Neural cell (in vitro differentiated cells): ENCODE data around the gene RFTN1.

Experiments
- MXI1 ChIP-seq: fragments of 450-650 bp; conservative IDR thresholded peaks from 2 replicates; pipeline ENCODE4 v1.6.1; 2014; ENCODE audit warnings: antibody characterized with exemption, mild to moderate bottlenecking; ENCODE audit not compliant: poor library complexity, severe bottlenecking
- TAF1 ChIP-seq: IDR thresholded peaks from 2 replicates; pipeline ENCODE4 v1.6.1; 2012; ENCODE audit warnings: low read depth
- TF ChIP-seq, protein P1 (sequence below): fragments of 450-650 bp; IDR thresholded peaks from 2 replicates; pipeline ENCODE4 v1.5.1; 2014; ENCODE audit warnings: antibody characterized with exemption, mild to moderate bottlenecking, moderate library complexity; ENCODE audit not compliant: poor library complexity, severe bottlenecking

DNA sequence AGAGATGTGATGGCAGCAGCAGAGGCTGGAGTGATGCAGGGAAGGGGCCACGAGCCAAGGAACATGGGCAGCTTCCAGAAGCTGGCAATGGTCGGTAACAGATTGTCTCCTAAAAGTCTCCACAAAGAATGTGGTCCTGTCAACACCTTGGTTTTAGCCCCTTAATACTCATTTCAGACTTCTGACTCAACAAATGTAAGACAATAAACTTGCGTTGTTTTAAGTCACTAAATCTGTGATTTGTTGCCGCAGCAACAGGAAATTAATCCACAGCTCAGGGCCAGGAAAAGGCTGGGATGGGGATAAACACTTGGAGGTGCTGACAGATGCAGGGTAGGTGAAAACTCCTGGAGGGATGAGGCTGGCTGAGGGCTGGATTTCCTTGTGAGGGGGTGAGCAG lies 178.6 kb downstream of the RFTN1 start:
- TF ChIP-seq, protein P1, sequence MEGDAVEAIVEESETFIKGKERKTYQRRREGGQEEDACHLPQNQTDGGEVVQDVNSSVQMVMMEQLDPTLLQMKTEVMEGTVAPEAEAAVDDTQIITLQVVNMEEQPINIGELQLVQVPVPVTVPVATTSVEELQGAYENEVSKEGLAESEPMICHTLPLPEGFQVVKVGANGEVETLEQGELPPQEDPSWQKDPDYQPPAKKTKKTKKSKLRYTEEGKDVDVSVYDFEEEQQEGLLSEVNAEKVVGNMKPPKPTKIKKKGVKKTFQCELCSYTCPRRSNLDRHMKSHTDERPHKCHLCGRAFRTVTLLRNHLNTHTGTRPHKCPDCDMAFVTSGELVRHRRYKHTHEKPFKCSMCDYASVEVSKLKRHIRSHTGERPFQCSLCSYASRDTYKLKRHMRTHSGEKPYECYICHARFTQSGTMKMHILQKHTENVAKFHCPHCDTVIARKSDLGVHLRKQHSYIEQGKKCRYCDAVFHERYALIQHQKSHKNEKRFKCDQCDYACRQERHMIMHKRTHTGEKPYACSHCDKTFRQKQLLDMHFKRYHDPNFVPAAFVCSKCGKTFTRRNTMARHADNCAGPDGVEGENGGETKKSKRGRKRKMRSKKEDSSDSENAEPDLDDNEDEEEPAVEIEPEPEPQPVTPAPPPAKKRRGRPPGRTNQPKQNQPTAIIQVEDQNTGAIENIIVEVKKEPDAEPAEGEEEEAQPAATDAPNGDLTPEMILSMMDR, result no peak
- TF ChIP-seq TAF1 (no peak), MXI1 (no peak)
